Body of pancreas (tissue), 4 donors: ENCODE results near the gene TAF4B. TPM values are rescaled to one million over a fixed set of nuclear protein-coding genes. Genes with fewer than 3 reads are reported as not detected.

Source experiments
- ATAC-seq: fragments of 150-250 bp; one replicate; pipeline ENCODE4 v1.9.1; 2016
- DNase-seq, 4 donors: peaks; one replicate each; pipeline ENCODE4 v3.0.0-alpha.2; 2019
- H3K27ac ChIP-seq, 4 donors: fragments of 200-600 bp; sonication (generic); 1 replicate in 3 of 4; 2 replicates in 1 of 4; pipeline versions ENCODE4 v1.5.1 to v1.6.1; 2016 to 2019; ENCODE audit warnings: mild to moderate bottlenecking in 1 of 4, mixed read lengths in 1 of 4, moderate library complexity in 1 of 4
- H3K27me3 ChIP-seq, 2 donors: fragments of 200-600 bp; sonication (generic); one replicate each; pipeline ENCODE4 v1.6.0; 2016; ENCODE audit warnings: mild to moderate bottlenecking in 1 of 2
- H3K36me3 ChIP-seq, 2 donors: fragments of 200-600 bp; sonication (generic); replicated peaks in 1 of 2; 2 replicates each; pipeline ENCODE4 v1.5.1; 2016; ENCODE audit warnings: low read depth in 2 of 2; ENCODE audit not compliant: insufficient read depth in 1 of 2
- H3K4me1 ChIP-seq: fragments of 200-600 bp; sonication (generic); one replicate; pipeline ENCODE4 v1.6.0; 2016
- H3K4me3 ChIP-seq, 2 donors: fragments of 200-600 bp; sonication (generic); 1 replicate in 1 of 2; 2 replicates in 1 of 2; pipeline ENCODE4 v1.5.1; 2016 to 2019
- H3K9me3 ChIP-seq, 3 donors: fragments of 200-600 bp; sonication (generic); 1 replicate in 2 of 3; 2 replicates in 1 of 3; pipeline ENCODE4 v1.5.1; 2016
- POLR2A ChIP-seq, 3 donors: fragments of 450-650 bp; IDR thresholded peaks; one replicate each; pipeline ENCODE4 v1.6.1; 2016; ENCODE audit warnings: antibody characterized with exemption in 3 of 3, mild to moderate bottlenecking in 2 of 3
- WGBS, 2 donors: methylation state at CpG; one replicate each; pipeline ENCODE4 v1.1.5; 2017; 5-methylcytosine and 5-hydroxymethylcytosine counted together
- intact Hi-C: fragments of 100-400 bp; cut with DNase I; formaldehyde crosslinking; loops from one replicate; pipeline ENCODE4 v1.15.1; 2023
- total RNA-seq, 2 donors: library from RNA; depleted of rRNA; stranded (reverse); fragments of >200 nt; gene quantifications; one replicate each; pipeline ENCODE4 v1.1.0, GENCODE V29; 2016
- TF ChIP-seq, protein P1 (sequence below), 7 experiments: fragments of 450-650 bp in 4 of 7; fragments of 200-600 bp in 3 of 7; sonication (generic) in 3 of 7; IDR thresholded peaks; one replicate each; pipeline ENCODE4 v1.5.1; 2016 to 2019; ENCODE audit warnings: antibody characterized with exemption in 7 of 7

Gene TAF4B
- total RNA-seq, 2 donors from 2014 or later, result 4.2 to 12.2 TPM

DNA sequence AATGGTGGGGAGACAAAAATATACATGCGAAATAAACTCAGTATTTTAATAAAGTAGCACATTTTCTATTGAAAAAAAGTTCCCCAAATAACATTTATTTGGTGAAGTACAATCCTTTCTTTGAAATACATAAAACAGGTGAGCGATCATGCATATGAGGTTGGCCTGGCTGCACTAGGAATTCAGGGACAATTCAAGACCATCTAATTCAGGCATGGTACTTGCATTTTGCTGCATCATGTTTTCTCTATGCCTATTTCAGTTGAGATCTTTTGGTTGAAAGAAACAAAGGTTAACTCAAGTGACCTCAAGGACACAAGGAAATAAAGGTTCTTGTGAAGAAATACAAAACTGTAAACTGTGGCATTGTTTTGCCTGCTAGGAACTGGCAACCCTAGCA is 19.8 kb upstream of the TAF4B start:
- 87 to 91% methylated on average over 2 of the region's 2 CpGs for WGBS, 2 donors
- no peaks in the 10 kb centered on the region for H3K36me3 ChIP-seq
- H3K9me3 ChIP-seq, result no peaks in the 10 kb centered on the region
- H3K4me1 ChIP-seq, result no peaks in the 10 kb centered on the region
- intact Hi-C loops, result no loop called here
- no peak for DNase-seq
- no peak for ATAC-seq
- no peak overlapping the region for H3K27ac ChIP-seq
- TF ChIP-seq POLR2A (IDR thresholded peaks at IDR 0.05), result no peak
- no peaks in the 10 kb centered on the region for H3K27me3 ChIP-seq
- no peak overlapping the region for H3K4me3 ChIP-seq

- DNase-seq, result no peak
- WGBS, 2 donors, result 75 to 82% methylated on average over 3 of the region's 3 CpGs
- no peak overlapping the region for H3K27ac ChIP-seq
- no peaks in the 10 kb centered on the region for H3K9me3 ChIP-seq
- no peaks in the 10 kb centered on the region for H3K4me1 ChIP-seq
- H3K4me3 ChIP-seq, result no peak overlapping the region
- no peaks in the 10 kb centered on the region for H3K36me3 ChIP-seq
- no peaks in the 10 kb centered on the region for H3K27me3 ChIP-seq
- intact Hi-C loops, result no loop called here
- no peak for TF ChIP-seq POLR2A (IDR thresholded peaks at IDR 0.05)
- TF ChIP-seq, protein P1, sequence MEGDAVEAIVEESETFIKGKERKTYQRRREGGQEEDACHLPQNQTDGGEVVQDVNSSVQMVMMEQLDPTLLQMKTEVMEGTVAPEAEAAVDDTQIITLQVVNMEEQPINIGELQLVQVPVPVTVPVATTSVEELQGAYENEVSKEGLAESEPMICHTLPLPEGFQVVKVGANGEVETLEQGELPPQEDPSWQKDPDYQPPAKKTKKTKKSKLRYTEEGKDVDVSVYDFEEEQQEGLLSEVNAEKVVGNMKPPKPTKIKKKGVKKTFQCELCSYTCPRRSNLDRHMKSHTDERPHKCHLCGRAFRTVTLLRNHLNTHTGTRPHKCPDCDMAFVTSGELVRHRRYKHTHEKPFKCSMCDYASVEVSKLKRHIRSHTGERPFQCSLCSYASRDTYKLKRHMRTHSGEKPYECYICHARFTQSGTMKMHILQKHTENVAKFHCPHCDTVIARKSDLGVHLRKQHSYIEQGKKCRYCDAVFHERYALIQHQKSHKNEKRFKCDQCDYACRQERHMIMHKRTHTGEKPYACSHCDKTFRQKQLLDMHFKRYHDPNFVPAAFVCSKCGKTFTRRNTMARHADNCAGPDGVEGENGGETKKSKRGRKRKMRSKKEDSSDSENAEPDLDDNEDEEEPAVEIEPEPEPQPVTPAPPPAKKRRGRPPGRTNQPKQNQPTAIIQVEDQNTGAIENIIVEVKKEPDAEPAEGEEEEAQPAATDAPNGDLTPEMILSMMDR (IDR thresholded peaks at IDR 0.05), result no peak
- no peak for ATAC-seq
Measured at GRCh38 chr18:26207937-26208336, 18.3 kb upstream of the TAF4B start.

DNA sequence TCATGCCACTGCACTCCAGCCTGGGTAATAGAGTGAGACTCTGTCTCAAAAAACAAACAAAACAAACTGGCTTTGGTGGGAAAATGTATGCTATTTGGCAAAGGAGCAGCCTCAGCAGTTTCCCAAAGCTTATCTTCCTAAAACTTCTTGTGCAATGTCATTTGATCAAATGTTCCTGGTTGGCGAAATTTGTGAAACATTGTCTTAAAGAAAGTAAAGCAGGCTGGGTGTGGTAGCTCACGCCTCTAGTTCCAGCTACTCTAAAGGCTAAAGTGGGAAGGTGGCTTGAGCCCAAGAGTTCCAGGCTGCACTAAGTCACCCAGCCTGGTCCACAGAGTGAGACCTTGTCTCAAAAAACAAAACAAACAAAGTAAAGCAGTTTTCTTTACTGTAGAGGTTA is 17.3 kb upstream of the TAF4B start:
- H3K27me3 ChIP-seq, result no peaks in the 10 kb centered on the region
- H3K9me3 ChIP-seq, result no peaks in the 10 kb centered on the region
- no peak for DNase-seq
- intact Hi-C loops, result no loop called here
- WGBS, 2 donors, result 51 to 59% methylated on average over 2 of the region's 2 CpGs
- no peak overlapping the region for H3K27ac ChIP-seq
- H3K4me3 ChIP-seq, result no peak overlapping the region
- TF ChIP-seq, protein P1 (IDR thresholded peaks at IDR 0.05), result no peak
- TF ChIP-seq POLR2A (IDR thresholded peaks at IDR 0.05), result no peak
- no peaks in the 10 kb centered on the region for H3K4me1 ChIP-seq
- ATAC-seq, result no peak
- no peaks in the 10 kb centered on the region for H3K36me3 ChIP-seq

DNA sequence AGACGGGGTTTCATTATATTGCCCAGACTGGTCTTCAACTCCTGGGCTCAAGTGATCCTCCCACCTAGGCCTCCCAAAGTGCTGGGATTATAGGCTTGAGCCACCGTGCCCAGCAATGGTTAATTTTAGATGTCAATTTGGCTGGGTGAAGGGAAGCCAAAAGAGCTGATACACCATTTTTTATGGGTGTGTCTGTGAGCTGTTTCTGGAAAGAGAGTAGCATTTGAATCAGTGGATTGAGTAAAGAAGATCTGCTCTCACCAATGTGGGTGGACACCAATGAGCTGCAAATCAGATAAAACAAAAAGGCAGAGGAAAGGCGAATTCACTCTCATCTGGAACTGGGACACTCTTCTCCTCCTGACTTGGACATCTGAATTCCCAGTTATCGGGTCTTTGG is 16.1 kb upstream of the TAF4B start:
- intact Hi-C loops, result no loop called here
- Histone ChIP-seq H3K27ac (no peak overlapping the region), H3K9me3 (no peaks in the 10 kb centered on the region), H3K36me3 (no peaks in the 10 kb centered on the region), H3K4me3 (no peak overlapping the region), H3K4me1 (no peaks in the 10 kb centered on the region), H3K27me3 (no peaks in the 10 kb centered on the region)
- DNase-seq, result no peak
- ATAC-seq, result no peak
- TF ChIP-seq, protein P1 (IDR thresholded peaks at IDR 0.05), result no peak
- no peak for TF ChIP-seq POLR2A (IDR thresholded peaks at IDR 0.05)
- 81 to 86% methylated on average over 4 of the region's 4 CpGs for WGBS, 2 donors

DNA sequence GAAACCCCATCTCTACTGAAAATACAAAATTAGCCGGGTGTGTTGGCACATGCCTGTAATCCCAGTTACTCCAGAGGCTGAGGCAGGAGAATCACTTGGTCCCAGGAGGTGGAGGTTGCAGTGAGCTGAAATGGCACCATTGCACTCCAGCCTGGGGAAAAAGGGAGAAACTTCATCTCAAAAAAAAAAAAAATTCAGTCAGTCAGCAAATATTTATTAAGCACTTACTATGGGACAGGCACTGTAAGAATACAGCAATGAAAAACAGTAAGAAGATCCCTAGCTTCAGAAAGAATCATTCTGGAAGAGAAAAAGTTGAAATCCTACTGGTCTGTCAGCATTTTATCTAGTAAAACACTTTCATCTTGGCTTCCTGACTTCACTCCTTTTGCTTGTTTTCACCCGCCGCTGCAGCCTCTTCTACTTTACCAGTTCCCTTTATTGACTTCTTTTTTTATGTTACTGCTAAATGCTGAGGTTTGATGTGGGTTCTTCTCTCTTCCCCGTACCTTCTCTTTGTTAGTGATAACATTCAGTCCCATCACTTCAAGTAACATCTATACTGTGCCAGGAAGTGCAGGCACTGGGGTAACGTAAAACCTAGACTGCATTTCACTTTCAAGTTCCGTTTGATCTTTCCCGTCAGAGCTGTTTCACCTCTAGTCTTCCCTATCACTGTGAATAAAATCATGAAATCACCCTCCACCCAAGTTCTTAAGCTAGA is 10.8 kb upstream of the TAF4B start:
- ATAC-seq (no peak), DNase-seq (no peak)
- no peak overlapping the region for H3K4me3 ChIP-seq
- no peak overlapping the region for H3K27ac ChIP-seq
- intact Hi-C loops, result no loop called here
- no peak for TF ChIP-seq POLR2A (IDR thresholded peaks at IDR 0.05)
- TF ChIP-seq, protein P1 (IDR thresholded peaks at IDR 0.05), result no peak
- no peaks in the 10 kb centered on the region for H3K4me1 ChIP-seq
- no peaks in the 10 kb centered on the region for H3K36me3 ChIP-seq
- WGBS, 2 donors, result 66 to 69% methylated on average over 7 of the region's 7 CpGs
- H3K9me3 ChIP-seq, result no peaks in the 10 kb centered on the region
- H3K27me3 ChIP-seq, result no peaks in the 10 kb centered on the region
